GM21381 (cell line): ENCODE results near the gene CYGB.

Experiments
- ATAC-seq: cut with Tn5 transposase; IDR thresholded peaks from one replicate; pipeline ENCODE4 v1.9.1; 2021; ENCODE audit warnings: mild to moderate bottlenecking, moderate library complexity; ENCODE audit not compliant: unreplicated experiment

Gene CYGB

DNA sequence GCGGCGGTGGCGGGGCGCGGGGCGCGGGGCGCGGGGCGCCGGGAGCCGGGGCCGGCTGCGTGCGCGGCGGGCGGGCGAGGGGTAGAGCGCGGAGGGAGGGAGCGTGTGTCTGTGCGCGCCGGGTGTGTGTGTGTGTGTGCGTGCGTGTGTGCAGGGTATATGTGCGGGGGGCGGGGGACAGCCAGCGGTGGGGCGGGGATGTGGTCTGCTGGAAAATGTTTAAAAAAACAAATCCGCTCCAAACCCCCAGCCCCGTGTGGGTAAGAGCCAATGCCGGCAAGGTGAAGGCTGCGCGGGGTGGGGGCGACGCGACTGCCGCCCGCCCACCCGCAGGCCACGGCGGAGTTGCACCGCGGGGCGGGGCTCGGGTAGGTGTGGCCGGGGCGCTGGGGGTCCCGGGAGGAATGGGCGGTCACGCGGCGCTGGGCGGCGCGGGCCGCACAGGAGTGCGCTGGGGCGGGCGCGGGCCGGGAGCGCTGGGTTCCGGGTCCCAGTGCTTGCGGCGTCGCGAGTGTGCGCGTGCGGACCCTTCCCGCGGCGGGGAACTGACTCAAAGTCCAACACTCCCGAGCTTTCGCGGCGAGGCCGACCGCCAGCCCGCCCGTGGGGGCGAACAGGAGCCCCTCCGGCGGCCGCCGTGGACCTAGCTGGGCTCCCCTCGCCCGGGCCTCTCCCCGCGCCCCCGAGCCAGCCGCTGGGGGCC, at the start of gene CYGB:
Gene CYGB, minus strand, starts transcription at position 132 of the 703 bp plus-strand sequence. CDS start 167 bp downstream, outside the sequence.
- ATAC-seq: no peak

DNA sequence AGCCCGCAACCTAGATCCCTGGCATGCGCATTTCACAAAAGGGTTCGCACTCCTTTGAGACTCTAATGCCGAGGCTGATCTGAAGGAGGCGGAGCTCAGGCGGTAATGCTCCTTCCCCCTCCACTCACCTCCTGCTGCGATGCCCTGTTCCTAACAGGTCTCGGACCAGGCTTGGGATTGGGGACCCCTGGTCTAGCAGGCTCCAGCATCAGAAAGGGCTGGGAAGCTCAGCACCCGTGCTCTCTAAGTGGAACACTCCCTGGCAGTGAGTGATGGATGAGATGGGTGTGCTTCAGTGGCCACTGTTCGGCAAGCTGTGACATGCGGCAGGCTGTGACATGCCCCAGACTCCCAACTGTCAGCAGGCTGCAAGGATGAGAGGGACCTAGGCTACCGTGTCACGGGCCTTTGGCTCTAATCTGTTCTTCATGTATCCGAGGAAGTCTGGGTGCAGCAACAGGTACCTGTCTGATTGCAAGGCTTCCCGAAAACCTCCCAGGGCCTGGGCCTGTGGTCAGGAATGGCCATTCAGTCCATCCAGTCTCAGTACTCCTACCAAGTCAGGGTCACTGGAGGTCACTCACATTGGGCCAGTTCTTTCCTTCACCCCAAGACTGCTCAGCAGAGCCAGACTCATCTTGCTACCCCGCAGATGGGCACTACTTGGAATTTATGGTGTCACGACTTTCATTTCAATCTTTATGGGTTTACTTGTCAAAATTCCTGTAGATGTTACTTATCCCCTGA, 49.4 kb upstream of the CYGB start:
- ATAC-seq: no peak

DNA sequence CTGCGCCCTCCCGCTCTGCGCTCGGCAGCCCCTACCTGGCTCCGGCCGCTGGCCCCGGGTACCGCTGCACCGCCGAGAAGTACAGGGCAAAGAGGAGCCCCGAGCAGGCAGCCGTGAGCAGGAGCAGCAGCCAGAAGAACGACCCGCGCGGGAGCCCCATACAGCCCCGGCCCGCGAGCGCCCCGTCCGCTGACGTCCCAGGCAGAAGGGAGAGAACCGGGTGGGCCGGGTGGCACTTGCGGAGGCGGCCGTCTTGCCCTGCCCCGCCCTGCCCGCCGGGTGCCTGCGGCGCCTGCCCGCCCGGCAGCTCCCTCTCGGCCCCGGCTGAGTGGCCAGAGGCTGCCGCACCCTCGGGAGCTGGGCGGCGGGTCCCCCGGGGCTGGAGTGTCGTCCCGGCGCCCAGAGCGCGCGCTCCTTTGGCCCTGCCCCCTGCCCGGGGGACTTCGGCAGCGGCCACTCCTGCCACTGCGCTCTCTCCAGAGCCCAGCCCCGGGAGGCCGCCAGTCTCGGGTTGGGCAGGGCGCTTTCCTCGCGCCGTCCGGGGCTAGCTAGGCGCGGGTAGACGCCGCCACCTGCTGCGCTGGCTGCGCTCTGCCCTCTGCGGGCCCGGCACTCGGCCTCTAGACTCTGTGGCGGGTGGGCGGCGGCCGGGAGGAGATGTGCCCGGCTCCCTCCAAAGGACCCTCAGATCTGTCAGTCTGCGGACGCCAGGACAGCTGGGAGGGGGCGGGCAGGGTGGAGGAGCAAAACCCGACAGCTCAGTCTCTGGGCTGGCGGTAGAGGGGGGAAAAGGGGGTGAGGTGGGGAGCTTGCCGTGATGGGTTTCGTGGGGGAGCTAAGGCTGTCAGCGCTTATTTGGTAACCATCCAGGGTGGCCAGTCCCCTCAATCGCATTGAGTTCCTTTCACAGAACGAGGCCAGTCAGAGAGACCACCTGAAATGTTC, 48.4 kb upstream of the CYGB start, which contains the start of gene ST6GALNAC2:
Gene ST6GALNAC2, minus strand, starts transcription at position 212 of the 945 bp plus-strand sequence. Its CDS starts 52 bp downstream, at position 160.
- ATAC-seq: no peak

DNA sequence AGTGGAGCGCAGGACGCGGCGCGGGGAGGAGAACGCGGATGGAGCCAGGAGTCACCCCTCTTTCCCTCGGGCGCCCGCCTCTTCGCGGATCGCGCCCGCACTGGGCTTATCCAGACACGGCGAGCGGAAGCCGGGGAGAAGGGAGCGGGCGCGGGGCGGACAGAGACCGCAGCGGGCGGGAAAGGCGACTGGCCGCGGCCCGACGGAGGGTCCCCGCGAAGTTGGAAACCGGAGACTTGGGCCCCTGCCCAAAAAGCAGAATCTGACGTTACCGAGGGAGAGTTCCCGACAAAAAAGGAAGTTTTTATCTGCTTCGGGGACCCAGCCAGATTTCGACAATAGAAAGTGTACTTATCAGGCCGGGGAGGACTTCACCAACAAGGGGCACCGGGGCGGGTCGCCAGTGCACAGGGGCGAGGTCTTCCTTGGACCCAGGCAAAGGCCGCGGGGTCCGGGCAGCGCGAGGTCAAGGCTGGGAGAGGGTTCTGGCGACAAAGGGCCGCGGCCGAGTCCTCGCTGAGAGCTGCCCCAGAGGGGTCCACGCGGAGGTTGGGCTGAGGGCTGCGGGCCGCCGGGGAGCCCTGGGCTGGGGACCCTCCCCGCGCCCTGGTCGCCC, 47.6 kb upstream of the CYGB start:
- no peak for ATAC-seq

DNA sequence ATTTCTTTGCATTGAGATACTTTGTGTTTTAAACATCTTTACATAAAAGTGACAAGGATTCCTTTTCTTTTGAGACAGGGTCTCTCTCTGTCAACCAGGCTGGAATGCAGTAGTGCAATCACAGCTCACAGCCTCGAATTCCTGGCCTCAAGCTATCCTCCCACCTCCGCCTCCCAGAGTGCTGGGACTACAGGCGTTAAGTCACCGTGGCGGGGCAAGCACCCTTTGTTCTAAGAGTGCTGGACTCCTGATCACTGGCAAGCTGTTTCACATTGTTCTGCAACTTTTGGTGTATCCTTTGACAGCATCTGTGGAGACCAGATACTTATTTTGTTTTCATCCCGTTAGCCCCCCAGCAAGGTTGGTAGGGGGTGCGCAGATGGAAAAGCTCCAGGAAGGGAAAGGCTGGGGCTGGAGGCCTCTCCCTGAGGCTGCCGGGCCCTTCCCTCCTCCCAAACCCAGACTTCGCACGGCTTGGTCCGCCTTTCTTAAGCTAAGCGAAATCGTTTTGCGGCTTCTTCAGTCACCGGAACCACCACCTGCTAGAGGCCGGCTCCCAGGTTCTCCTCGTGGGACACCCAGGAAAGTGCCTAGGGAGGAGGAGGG, 47.0 kb upstream of the CYGB start:
- ATAC-seq: no peak

DNA sequence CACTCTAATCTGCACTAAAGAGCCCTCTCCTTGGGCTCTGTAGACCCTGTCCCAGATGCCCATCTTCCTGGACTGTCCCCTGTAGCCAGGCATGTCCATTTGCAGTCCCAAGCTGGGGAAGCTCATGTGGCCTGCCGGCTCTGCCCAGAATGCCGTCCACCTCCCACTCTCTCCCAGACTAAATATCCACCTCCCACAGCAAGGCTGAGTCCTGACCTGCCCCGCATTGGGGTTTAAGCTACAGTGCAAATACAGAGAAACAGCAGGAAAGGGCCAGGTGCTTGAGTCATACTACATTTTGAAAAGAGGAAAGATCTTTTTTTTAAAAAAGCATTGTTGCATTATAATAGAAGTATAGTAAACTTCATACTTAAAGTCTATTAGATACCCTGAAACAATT, 45.2 kb upstream of the CYGB start:
- no peak for ATAC-seq

DNA sequence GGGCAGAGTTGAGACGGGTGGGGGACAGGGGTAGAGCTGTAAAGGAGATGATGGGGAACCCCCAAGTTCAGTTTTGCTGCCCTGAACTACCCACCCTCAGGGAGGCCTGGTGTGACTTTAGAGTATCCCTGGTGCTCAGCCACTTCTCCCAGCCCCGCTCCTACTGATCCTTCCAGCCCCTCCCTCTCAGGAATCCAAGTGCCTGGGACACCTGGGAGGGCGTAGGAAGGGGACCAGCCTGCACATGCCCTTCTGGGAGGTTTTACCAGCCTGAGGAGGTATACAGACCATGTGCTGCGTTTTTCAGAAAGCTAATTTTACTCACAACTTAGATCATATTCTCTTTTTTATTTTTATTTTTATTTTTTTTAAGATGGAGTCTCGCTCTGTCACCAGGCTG, 44.0 kb upstream of the CYGB start:
- no peak for ATAC-seq

DNA sequence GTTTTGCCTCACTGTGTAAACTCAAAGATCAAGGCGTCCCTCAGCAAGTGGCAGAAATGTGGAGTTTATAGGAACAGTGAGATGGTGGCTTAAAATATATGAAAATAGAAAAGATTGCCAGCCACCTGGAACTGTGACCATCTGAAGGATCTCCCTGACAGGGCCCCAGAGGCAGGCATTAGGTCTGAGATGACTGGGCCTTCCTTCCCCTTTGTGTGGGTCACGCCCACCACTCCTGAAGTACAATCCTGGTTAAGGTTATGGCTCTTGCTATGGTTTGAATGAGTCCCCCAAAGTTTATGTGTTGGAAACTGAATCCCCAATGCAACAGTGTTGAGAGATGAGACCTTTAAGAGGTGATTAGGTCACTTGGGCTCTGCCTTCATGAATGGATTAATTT, 41.8 kb upstream of the CYGB start:
- no peak for ATAC-seq

DNA sequence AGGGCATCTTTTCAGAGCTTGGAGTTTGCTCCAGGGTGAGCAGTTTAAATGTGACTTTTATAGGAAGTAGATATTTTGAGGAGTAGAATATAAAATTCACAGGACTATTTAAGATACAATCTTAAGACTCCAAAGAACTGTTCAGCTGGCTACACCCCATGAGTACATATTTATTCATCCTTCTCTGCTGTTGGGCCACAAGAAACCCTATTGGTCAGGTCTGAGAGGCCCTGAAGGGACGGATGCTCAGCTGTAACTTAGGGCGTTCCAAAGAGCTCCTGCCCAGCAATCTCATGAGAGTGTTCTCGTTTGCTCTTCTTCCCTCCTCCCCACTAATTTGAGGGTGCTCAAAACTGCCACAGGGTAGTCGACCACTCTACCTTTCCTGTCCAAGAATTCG, 40.9 kb upstream of the CYGB start:
- no peak for ATAC-seq

DNA sequence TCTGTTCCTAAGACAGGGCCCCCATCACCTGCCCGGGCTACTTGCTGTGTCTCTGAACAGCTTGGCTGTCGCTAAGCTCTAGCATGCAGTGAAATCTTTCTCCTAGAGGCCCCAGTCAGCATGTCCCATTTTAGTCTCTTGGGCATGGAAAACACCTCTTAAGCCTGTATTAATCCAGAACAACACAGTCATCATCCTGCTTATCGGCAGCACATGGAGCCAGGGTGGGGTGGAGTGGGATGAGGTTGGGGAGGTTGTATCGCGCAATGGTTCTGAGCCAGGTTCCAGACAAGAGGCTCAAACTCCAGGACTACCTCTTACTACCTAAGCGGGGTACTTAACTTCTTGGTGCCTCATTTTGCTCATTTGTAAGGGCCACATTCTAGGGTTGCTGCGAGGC, 40.4 kb upstream of the CYGB start:
- no peak for ATAC-seq

DNA sequence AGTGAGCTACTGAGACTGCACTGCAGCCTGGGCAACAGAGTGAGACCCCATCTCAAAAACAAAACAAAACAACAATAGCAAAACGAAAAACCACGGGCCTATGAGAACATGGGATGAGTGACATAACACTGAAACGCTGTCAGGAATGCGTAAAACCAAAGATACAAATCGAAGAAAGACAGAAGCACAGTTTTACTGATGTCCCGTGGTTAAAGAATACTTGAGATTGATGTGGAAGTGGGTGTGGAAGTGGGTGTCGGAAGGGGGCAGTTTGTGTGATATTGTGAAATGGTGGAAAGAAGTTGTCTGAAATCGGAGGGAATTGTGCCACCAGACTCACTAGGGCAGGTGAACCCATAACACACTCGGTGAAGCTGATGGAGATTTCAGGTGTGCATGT, 38.7 kb upstream of the CYGB start:
- ATAC-seq: no peak

DNA sequence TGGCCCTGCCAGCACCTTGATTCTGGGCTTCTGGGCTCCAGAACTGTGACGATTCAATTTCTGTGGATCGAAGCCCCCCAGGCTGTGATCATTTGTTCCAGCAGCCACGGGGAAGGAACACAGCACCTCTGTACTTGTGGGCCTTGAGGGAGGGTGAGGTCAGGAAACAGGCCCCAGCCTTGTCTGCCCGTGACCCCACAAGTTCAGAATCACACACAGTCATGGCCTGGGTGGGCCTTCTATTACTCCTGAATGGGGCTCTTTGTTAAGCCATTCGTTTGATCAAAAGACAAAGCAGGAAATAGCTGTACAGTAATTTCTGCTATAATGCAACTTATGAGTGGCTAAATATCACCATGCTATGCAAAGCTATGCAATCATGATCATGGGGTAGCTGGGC, 38.1 kb upstream of the CYGB start:
- no peak for ATAC-seq

DNA sequence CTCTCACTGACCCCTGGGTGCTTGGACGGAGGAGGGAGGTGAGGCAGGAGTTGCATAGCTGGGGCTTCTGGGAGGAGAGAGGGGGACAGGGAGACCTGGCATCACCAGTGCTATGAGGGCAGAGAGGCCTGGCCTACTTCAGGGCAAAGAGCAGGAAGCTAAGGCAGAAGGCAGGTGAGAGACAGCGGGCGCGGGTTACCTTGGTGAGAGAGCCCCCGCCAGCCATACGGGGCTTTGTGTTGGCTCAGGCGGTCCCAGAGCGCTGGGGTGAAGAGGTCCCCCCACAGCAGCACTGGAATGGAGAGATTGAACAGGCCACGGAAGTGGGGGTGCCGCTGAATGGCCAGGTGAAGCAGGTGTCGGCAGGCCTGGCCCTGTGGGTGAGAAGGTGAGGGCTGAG, 36.7 kb upstream of the CYGB start:
- ATAC-seq: no peak

DNA sequence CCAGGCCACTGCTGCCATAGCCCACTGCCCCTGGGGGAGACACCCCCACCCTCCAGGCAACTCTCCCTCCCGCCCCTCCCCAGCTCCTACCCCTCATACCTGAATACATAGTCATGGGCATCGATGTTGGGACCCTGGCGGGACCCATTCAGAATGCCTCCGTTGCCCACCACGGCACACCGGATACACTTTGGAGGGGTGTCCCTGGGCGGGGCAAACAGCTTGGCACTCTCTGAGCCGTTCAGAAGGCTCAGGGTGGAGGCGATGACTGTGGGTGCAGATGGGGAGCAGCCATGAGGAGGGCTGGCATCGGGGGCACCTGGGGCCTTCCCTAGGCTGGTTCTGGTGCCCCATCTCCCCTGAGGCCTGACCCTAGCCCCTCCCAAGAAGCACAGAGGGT, 35.6 kb upstream of the CYGB start:
- no peak for ATAC-seq

DNA sequence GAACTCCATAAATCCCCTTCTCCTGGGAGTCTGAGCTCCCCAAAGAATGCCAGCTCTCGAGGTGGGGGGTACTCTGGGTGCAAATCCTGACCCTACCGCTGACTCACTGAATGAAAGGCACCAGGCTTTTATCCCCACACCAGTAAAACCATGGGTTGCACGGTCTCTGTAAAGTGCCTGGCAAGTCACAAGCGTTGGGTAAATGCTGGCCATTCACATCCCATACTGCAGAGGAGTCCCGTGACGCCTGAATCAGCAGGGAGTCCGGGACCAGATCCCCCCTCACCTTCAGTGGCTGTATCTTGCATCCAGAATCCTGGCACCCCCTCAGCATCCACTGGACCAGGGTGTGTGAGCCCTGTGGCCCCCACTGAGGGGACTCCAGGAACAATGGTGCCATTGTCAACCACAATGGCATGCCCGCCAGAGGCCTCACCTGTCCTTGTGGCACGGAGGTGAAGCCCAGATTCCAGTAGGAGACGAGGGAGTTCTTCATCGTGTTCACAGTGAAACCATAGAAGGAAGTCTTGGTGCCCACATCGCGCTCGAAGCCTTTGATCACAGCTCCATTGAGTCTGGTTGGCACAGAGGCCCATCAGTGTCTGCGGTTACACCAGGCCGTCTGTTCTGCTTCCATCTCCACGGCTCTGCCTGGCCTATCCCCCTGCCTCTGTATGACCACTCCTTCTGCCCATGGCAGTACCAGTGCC, 34.8 kb upstream of the CYGB start:
- no peak for ATAC-seq

DNA sequence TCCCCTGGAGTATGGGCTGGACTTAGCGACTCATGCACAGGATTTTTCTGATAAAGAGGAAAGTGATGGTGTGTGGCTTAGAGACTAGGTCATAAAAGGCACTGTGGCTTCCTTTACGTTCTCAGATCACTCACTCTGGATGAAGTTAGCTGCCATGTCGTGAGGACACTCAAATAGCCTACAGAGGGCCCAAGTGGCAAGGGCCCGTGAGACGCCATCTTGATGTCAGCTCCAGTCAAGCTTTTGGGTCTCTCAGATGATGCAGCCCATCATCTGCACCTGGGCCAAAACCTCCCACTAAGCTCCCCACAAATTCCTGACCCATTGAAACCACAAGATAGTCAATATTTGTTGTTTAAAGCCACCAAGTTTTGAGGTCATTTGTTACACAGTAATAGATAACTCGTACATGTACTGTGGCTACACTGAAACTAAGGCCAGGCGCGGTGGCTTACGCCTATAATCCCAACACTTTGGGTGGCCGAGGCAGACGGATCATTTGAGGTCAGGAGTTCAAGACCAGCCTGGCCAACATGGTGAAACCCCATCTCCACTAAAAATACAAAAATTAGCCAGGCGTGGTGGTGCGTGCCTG, 33.5 kb upstream of the CYGB start:
- ATAC-seq: no peak

DNA sequence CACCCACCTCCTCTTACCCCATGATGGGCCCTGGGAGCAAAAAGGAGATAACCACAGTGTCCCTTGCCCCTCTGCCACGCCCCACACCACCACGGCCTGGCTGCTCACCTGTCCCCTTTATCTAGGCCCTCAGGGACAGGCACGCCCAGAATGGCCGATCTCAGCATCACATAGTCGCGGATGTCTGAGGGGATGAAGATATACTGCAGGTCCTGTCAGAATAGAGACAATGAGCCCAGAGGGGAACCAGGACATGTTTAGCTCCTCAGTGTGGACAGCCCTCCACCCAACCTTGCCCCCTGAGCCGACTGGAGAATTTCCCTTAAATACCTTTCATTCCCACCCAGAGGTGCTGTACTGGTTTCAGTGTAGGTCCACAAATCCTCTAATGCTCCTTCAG, 32.9 kb upstream of the CYGB start:
- ATAC-seq: no peak

DNA sequence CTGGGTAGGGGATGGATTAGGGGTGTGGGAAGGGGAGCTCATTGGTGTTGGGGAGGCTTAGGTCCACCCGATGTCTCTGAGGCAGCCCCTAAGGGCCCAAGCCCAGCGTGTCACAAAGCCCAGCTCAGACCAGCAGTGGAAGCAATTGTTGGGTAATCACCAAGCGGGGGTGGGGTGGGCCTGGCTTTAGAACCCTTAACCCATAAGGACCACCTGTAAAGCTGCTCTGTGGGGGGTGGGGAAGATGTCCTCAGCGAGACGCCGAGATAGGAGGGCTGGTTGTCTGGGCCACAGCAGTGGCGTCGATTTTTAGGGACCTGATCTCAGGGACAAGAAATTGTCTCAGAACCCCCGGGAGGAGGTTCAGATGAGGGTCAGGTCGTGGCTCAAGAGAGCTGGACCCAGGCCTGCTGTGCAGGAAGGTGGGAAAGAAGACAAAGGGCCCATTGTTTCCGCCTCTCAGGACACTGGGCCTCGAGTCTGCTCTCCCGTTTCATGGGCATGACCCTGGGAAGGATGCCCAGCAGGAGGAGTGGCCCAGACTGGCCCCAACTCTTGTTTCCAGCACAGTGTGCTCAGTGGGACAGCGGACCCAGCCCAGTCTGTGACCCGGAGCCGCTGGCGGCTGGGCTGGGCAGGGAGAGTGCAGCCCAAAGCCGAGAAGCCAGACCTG, 32.2 kb upstream of the CYGB start:
- no peak for ATAC-seq

DNA sequence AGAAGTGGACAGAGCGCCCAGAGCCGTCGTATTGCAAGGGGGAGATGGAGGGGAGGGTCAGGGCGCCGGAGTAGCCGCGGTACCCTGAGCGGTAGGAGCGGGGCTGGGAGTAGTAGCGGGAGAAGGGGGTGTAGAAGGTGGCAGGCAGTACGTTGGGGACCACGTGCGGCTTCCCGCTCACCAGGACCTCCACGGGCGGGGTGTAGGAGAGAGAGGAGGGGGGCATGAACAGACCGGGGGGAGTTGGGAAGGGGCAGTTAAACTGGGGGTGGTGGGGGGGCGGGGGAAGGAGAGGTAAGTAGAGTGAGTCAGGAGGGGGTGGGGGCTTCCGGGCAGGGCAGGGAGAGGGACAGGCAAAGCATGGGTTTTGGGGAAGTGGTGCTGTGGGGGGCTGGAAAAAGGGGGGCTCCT, 31.3 kb upstream of the CYGB start:
- ATAC-seq: no peak
